HG02571 (cell line): ENCODE measurements around the gene CTSV.
A peak's percentile ranks its signal among the peaks of the same experiment; 100 is the strongest.
"Not testable (repeated sequence)": the region's sequence is repeated elsewhere in the genome, so short reads cannot be mapped to it uniquely, and the experiment has no call there.

Experiments
- ATAC-seq: cut with Tn5 transposase; IDR thresholded peaks from one replicate; pipeline ENCODE4 v1.9.1; 2021; ENCODE audit warnings: mild to moderate bottlenecking, moderate library complexity; ENCODE audit not compliant: unreplicated experiment

CTSV gene

GRCh38 chr9:97045300-97045699, 6.4 kb upstream of the CTSV start:
- ATAC-seq = no peak

- no peak for ATAC-seq
Measured at GRCh38 chr9:97041898-97042297, 3.0 kb upstream of the CTSV start.

GRCh38 chr9:97039514-97039860, 545 bp upstream of the CTSV start:
- ATAC-seq = no peak

DNA sequence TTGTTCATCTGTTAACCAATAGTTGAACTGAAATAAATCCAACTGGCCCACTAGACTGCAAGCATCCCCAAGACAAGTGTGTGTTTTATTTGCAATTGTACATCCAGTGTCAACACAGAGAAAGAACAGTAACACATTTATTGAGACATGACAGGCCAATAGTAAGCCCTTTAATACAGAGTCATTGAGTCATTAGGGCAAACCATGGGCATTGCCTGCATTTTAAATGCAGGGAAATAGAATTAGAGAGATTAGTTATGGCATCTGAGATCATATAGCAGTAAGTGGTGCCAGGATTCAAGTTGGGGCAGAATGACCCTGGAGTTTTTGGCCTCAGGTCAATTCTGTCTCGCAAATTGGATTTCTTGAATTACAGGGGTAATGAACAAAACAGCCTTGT, 15.4 kb downstream of the CTSV start:
- ATAC-seq = not testable (repeated sequence)

DNA sequence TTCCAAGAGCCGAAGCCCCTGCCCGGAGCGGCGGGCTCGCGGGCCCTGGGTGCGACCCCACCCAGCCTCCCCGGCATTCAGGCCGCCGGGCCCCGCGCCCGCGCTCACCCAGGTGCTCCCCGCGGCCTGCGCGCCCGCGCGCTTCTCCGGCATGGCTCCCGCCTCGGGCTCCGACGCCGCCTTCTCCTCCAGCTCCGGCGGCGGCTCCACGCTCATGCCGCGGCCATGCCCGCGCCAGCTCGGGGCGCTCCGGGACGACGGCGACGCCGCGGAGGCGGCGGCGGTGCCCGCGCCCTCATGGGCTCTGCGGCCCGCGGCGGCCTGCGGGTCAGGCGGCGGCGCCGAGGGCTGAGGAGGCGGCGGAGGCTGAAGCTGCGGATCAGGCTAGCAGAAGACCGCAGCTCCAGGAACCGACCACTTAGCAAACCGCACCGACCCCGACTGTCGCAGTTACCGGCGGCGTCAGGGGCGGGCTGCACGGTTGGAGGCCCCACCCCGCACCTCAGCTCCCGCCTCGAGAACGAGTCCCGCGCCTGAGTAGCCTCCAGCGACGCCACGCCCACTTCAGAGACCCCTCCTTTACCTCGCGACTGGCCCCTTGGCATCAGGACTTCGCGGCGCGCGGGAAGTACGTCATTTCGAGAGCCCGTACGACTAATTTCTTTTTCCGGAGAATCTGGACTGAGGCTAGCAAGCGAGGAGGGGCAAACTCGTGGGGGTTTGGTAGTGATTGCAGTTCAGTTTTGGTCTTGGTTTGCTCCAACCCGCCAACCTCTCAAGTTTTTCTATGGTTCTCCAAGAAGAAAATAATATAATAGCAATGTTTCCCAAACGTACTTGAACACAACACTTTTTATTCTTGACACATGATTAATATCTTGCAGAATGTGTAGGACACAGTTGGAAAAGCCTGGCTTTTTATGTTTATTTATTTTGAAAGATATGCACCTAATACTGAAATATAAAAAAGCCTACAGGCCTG, 25.5 kb downstream of the CTSV start:
- ATAC-seq = peak; percentile 89

DNA sequence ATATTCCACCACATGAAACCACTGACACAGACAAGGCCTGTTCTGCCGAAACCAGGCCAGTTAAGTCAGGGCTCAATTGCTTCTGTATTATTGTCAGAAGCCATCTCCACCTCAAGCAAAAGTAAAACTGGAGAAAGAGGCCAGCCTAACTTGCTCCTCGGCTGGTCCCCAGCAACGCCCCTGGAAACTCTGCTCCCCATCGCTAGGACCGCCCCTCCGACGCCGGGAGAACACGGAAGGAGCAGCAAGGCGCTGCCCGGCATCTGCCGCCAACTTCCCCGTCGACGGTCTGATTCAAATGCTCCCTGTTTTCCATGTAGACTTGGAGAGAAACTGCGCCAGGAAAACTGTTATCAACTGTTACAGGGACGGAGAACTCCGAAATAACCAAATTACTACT, 26.3 kb downstream of the CTSV start:
- ATAC-seq = peak; percentile 67

DNA sequence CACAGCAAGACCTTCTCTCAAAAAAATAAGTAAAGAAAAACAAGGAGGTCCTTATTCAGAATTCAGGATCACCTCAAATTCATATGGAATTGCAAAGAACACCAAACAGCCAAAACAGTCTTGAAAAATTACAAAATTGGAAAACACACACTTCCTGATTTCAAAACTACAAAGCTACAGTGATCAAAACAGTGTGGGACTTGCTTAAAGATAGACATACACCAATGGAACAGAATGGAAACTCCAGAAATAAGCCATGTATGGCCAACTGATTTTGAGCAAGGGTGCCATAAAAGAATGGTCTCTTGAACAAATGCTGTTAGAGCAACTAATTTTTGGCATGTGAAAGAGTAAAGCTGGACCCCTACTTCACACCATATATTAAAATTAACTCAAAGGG, 36.7 kb downstream of the CTSV start:
- not testable (repeated sequence) for ATAC-seq

DNA sequence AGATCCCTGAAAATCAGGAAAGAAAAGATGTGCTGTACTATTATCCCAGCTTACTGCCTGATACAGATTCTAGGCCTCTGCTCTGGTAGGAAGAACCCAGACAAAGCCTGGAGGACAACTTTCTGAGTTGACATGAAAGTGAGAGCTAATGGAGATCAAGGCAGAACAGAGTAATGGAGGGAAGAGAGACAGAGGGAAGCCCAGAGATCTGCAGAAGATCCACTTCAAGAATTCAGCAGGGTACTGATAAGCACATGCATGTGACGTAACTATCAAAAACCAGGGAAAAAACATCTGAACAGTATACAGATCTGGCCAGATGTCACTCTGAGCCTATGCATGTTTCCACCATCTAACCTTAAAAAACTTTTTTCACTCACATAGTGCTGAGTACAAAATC, 37.6 kb downstream of the CTSV start:
- ATAC-seq = not testable (repeated sequence)

- not testable (repeated sequence) for ATAC-seq
Measured at GRCh38 chr9:97000139-97000787, 38.7 kb downstream of the CTSV start.

GRCh38 chr9:96999733-97000132, 39.2 kb downstream of the CTSV start:
- ATAC-seq = not testable (repeated sequence)

GRCh38 chr9:96997009-96997701, 41.8 kb downstream of the CTSV start:
- ATAC-seq = not testable (repeated sequence)

DNA sequence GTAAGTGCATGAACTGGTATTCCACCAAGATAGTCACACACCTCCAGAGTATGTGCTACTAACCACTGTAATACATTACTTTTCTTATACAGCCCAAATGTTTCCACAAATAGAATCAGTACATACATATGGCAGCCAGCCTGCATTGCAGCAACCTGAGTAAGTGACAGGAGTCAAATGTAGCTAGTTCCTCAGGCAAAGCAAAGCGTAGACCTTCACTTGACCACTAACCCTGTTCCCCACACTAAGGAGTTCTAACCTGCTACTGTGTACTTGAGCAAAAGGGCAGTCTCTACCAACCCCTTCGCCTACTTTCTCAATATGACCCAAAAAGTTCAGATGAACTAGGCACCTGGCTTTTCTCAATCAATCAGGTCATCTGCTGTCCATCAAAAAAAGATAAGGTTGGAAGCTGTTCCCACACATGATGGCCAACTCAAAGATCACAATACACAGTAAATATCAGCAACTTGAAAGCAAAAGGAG, 44.4 kb downstream of the CTSV start:
- not testable (repeated sequence) for ATAC-seq

GRCh38 chr9:96992303-96992702, 46.6 kb downstream of the CTSV start:
- not testable (repeated sequence) for ATAC-seq

DNA sequence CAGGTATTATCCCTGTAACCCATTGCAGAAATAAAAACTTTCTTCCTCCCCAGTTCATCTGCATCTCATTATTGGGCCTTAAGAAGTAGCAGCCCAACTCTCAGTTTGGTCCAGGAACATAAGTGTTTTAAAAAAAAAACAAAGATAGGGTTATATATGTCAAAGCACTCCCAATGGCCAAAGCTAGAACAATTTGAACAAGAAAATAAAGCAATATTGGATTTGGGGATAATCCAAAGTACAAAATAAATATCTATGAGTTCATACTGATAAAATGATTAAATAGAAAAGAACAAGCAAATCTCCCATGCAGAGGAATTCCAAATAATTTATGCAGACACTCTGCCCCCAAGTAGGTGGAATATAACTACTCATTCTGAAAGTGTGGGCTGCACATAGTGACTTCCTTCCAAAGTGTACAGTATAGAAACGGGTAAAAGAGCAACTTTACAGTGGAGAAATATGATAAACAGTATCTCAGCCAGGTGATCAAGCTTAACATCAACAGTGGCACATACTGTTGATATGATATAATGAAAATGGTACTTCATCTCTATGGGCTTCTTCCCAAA, 49.1 kb downstream of the CTSV start:
- not testable (repeated sequence) for ATAC-seq

DNA sequence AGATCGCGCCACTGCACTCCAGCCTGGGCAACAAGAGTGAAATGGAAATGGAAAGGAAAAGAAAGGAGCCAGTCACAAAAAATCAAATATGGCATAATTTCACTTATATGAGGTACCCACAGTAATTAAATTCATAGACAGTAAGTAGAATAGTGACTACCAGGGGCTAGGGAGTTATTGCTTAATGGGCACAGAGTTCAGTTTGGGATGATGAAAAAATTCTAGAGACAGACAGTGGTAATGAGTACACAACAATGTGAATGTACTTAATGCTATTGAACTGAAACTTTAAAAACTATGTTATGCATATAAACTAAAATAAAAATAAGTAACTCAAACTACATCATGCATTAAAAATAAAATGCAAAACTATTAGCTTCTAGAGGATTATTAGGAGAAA, 54.1 kb downstream of the CTSV start:
- ATAC-seq = not testable (repeated sequence)

GRCh38 chr9:96984139-96984538, 54.8 kb downstream of the CTSV start:
- ATAC-seq = not testable (repeated sequence)

DNA sequence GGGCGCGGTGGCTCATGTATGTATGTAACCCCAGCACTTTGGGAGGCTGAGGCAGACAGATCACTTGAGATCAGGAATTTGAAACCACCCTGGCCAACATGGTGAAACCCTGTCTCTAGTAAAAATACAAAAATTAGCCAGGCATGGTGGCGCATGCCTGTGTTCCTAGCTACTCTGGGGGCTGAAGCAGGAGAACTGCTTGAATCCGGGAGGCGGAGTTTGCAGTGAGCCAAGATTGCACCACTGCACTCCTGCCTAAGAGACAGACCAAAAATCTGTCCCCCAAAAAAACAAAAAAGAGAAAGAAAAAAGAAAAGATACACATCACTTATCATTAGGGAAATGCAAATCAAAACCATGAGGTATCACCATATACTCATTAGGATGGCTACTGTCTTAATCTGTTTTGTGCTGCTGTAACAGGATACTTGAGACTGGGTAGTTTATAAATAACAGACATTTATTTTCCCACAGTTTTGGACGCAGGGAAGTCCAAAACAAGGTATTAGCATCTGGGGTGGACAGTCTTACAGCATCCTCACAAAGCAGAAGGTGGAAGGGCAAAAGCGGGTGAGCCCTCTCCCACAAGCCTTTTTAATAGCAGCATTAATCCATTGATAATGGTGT, 55.3 kb downstream of the CTSV start:
- ATAC-seq = not testable (repeated sequence)
